ENCODE measurements around the gene LHPP.

LHPP gene

GRCh38 chr10:124477614-124478363 lies 16.2 kb downstream of the LHPP start:
- no peak overlapping the region for H2BK5ac ChIP-seq (ENCODE audit: low read depth, low read length, poor library complexity, severe bottlenecking)
- peaks cover 0 to 4% of the 10 kb centered on the region in 2 experiments for H3K36me3 ChIP-seq (ENCODE audit: control insufficient read depth in 1 of 2, insufficient read depth in 2 of 2, low read depth in 1 of 2, low read length in 2 of 2)
- H3K4ac ChIP-seq (ENCODE audit: low read depth in 1 of 2, low read length in 2 of 2) = no peak overlapping the region
- 73% methylated on average over 11 of the region's 11 CpGs for WGBS
- H2BK120ac ChIP-seq (ENCODE audit: low read depth, low read length) = no peak overlapping the region
- H3K4me3 ChIP-seq (ENCODE audit: insufficient read depth in 1 of 2, low read depth in 1 of 2, low read length in 2 of 2) = no peak overlapping the region
- no peak overlapping the region for H3K18ac ChIP-seq (ENCODE audit: low read depth in 1 of 2, low read length in 2 of 2)
- no peak overlapping the region for H3K14ac ChIP-seq (ENCODE audit: low read length in 2 of 2)
- no peak overlapping the region for H2BK12ac ChIP-seq (ENCODE audit: low read length in 2 of 2)
- no peak overlapping the region for H3K4me2 ChIP-seq (ENCODE audit: low read length, poor library complexity, severe bottlenecking)
- peaks cover 11% of the 10 kb centered on the region for H3K4me1 ChIP-seq (ENCODE audit: control insufficient read depth, insufficient read depth, low read depth, low read length)
- H2AFZ ChIP-seq (ENCODE audit: low read depth, low read length) = no peak overlapping the region
- peaks cover 17% of the 10 kb centered on the region for H3K79me1 ChIP-seq (replicated peaks; ENCODE audit: low read length, poor library complexity, severe bottlenecking)
- H4K91ac ChIP-seq (ENCODE audit: low read length) = no peak overlapping the region
- DNase-seq = no peak
- no peak overlapping the region for H4K8ac ChIP-seq (ENCODE audit: low read length)
- no peak overlapping the region for H3K27ac ChIP-seq (ENCODE audit: low read length, poor library complexity, severe bottlenecking)
- no peak overlapping the region for H3K23ac ChIP-seq (ENCODE audit: low read length in 2 of 2)
- H3K9ac ChIP-seq (ENCODE audit: low read length) = no peak overlapping the region
- no peak overlapping the region for H2AK5ac ChIP-seq (ENCODE audit: low read length, severe bottlenecking)
- no peaks in the 10 kb centered on the region for H3K27me3 ChIP-seq (ENCODE audit: control insufficient read depth in 1 of 2, insufficient read depth in 1 of 2, low read length in 2 of 2)
- H2BK15ac ChIP-seq (ENCODE audit: low read depth, poor library complexity, severe bottlenecking) = peak overlapping the region; percentile 12
- no peaks in the 10 kb centered on the region for H3K9me3 ChIP-seq (ENCODE audit: control insufficient read depth, low read length)

- no peak overlapping the region for H4K91ac ChIP-seq (ENCODE audit: low read length)
- 90% methylated on average over 14 of the region's 14 CpGs for WGBS
- H3K36me3 ChIP-seq (ENCODE audit: control insufficient read depth in 1 of 2, insufficient read depth in 2 of 2, low read depth in 1 of 2, low read length in 2 of 2) = peaks cover 0 to 4% of the 10 kb centered on the region in 2 experiments
- H2BK15ac ChIP-seq (ENCODE audit: low read depth, poor library complexity, severe bottlenecking) = no peak overlapping the region
- H2AFZ ChIP-seq (ENCODE audit: low read depth, low read length) = no peak overlapping the region
- no peak overlapping the region for H3K9ac ChIP-seq (ENCODE audit: low read length)
- H3K4me2 ChIP-seq (ENCODE audit: low read length, poor library complexity, severe bottlenecking) = no peak overlapping the region
- H3K4ac ChIP-seq (ENCODE audit: low read depth in 1 of 2, low read length in 2 of 2) = no peak overlapping the region
- no peak overlapping the region for H2BK12ac ChIP-seq (ENCODE audit: low read length in 2 of 2)
- H4K8ac ChIP-seq (ENCODE audit: low read length) = no peak overlapping the region
- peaks cover 11% of the 10 kb centered on the region for H3K4me1 ChIP-seq (ENCODE audit: control insufficient read depth, insufficient read depth, low read depth, low read length)
- no peak overlapping the region for H3K27ac ChIP-seq (ENCODE audit: low read length, poor library complexity, severe bottlenecking)
- H3K18ac ChIP-seq (ENCODE audit: low read depth in 1 of 2, low read length in 2 of 2) = no peak overlapping the region
- no peak for DNase-seq
- no peak overlapping the region for H2AK5ac ChIP-seq (ENCODE audit: low read length, severe bottlenecking)
- H2BK5ac ChIP-seq (ENCODE audit: low read depth, low read length, poor library complexity, severe bottlenecking) = no peak overlapping the region
- no peaks in the 10 kb centered on the region for H3K9me3 ChIP-seq (ENCODE audit: control insufficient read depth, low read length)
- no peak overlapping the region for H3K4me3 ChIP-seq (ENCODE audit: insufficient read depth in 1 of 2, low read depth in 1 of 2, low read length in 2 of 2)
- peaks cover 17% of the 10 kb centered on the region for H3K79me1 ChIP-seq (replicated peaks; ENCODE audit: low read length, poor library complexity, severe bottlenecking)
- H3K23ac ChIP-seq (ENCODE audit: low read length in 2 of 2) = no peak overlapping the region
- H2BK120ac ChIP-seq (ENCODE audit: low read depth, low read length) = no peak overlapping the region
- no peak overlapping the region for H3K14ac ChIP-seq (ENCODE audit: low read length in 2 of 2)
- no peaks in the 10 kb centered on the region for H3K27me3 ChIP-seq (ENCODE audit: control insufficient read depth in 1 of 2, insufficient read depth in 1 of 2, low read length in 2 of 2)
Observed at GRCh38 chr10:124478515-124478914, 16.9 kb downstream of the LHPP start.

DNA sequence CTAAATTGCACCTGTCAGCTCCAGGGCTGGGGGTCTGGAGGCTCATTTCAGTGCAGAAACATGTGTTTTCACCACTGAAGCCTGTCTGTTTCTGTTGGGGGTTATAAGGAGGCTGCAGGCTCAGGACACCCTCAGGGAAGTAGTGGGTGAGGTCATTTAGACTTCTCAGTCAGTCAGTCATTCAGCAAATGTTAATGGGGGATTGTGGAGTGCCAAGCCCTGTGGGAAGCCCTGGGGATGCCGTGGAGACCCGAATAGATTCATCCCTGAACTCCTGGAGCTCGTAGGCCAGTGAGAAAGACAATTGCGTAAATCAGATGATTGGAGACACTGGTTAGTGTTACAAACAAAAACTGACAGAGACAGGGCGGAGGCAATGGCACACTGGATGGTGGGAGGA lies 19.2 kb downstream of the LHPP start:
- Histone ChIP-seq H3K27me3 (ENCODE audit: control insufficient read depth in 1 of 2, insufficient read depth in 1 of 2, low read length in 2 of 2) (no peaks in the 10 kb centered on the region), H2BK120ac (ENCODE audit: low read depth, low read length) (no peak overlapping the region), H3K14ac (ENCODE audit: low read length in 2 of 2) (no peak overlapping the region), H2AFZ (ENCODE audit: low read depth, low read length) (no peak overlapping the region), H2BK5ac (ENCODE audit: low read depth, low read length, poor library complexity, severe bottlenecking) (no peak overlapping the region), H2BK12ac (ENCODE audit: low read length in 2 of 2) (no peak overlapping the region), H3K27ac (ENCODE audit: low read length, poor library complexity, severe bottlenecking) (no peak overlapping the region), H3K23ac (ENCODE audit: low read length in 2 of 2) (no peak overlapping the region), H4K8ac (ENCODE audit: low read length) (no peak overlapping the region), H3K4me1 (ENCODE audit: control insufficient read depth, insufficient read depth, low read depth, low read length) (peaks cover 13% of the 10 kb centered on the region), H3K9ac (ENCODE audit: low read length) (no peak overlapping the region), H2AK5ac (ENCODE audit: low read length, severe bottlenecking) (no peak overlapping the region), H4K91ac (ENCODE audit: low read length) (no peak overlapping the region), H3K4me2 (ENCODE audit: low read length, poor library complexity, severe bottlenecking) (no peak overlapping the region), H3K4me3 (ENCODE audit: insufficient read depth in 1 of 2, low read depth in 1 of 2, low read length in 2 of 2) (no peak overlapping the region), H3K9me3 (ENCODE audit: control insufficient read depth, low read length) (no peaks in the 10 kb centered on the region), H3K79me1 (replicated peaks; ENCODE audit: low read length, poor library complexity, severe bottlenecking) (peaks cover 19% of the 10 kb centered on the region), H3K36me3 (ENCODE audit: control insufficient read depth in 1 of 2, insufficient read depth in 2 of 2, low read depth in 1 of 2, low read length in 2 of 2) (peaks cover 0 to 9% of the 10 kb centered on the region in 2 experiments), H2BK15ac (ENCODE audit: low read depth, poor library complexity, severe bottlenecking) (no peak overlapping the region), H3K4ac (ENCODE audit: low read depth in 1 of 2, low read length in 2 of 2) (no peak overlapping the region), H3K18ac (ENCODE audit: low read depth in 1 of 2, low read length in 2 of 2) (no peak overlapping the region)
- WGBS = 63% methylated on average over 5 of the region's 5 CpGs
- DNase-seq = no peak

DNA sequence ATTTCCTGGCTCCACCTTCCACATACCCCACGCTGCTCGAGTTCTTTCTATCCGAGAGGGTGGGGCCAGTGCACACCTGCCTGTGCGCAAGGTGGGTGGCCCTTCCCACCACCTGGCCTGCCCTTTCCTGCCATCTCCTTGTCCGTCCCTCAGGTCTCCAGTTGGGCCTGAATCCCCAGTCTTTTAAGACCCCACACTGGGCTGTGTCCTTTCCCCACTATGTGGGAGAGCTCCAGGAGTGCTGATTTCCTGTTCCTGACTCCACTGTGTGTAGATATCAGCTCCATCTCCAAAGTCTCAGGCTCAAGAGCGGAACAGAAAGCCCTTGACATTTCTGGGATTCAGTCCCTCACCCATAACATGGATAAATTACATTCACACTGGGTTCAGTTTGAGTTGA lies 20.1 kb downstream of the LHPP start:
- Histone ChIP-seq H2AK5ac (ENCODE audit: low read length, severe bottlenecking) (no peak overlapping the region), H3K4ac (ENCODE audit: low read depth in 1 of 2, low read length in 2 of 2) (no peak overlapping the region), H3K14ac (ENCODE audit: low read length in 2 of 2) (peak overlapping the region in 1 of 2 experiments; percentile 1), H3K27me3 (ENCODE audit: control insufficient read depth in 1 of 2, insufficient read depth in 1 of 2, low read length in 2 of 2) (no peaks in the 10 kb centered on the region), H4K91ac (ENCODE audit: low read length) (no peak overlapping the region), H3K4me1 (ENCODE audit: control insufficient read depth, insufficient read depth, low read depth, low read length) (peaks cover 13% of the 10 kb centered on the region), H3K23ac (ENCODE audit: low read length in 2 of 2) (no peak overlapping the region), H3K9me3 (ENCODE audit: control insufficient read depth, low read length) (peaks cover 1% of the 10 kb centered on the region), H3K18ac (ENCODE audit: low read depth in 1 of 2, low read length in 2 of 2) (no peak overlapping the region), H2BK15ac (ENCODE audit: low read depth, poor library complexity, severe bottlenecking) (no peak overlapping the region), H3K79me1 (replicated peaks; ENCODE audit: low read length, poor library complexity, severe bottlenecking) (peaks cover 16% of the 10 kb centered on the region), H2BK12ac (ENCODE audit: low read length in 2 of 2) (no peak overlapping the region), H2BK5ac (ENCODE audit: low read depth, low read length, poor library complexity, severe bottlenecking) (no peak overlapping the region), H2BK120ac (ENCODE audit: low read depth, low read length) (no peak overlapping the region), H3K36me3 (ENCODE audit: control insufficient read depth in 1 of 2, insufficient read depth in 2 of 2, low read depth in 1 of 2, low read length in 2 of 2) (peaks cover 0 to 5% of the 10 kb centered on the region in 2 experiments), H3K4me3 (ENCODE audit: insufficient read depth in 1 of 2, low read depth in 1 of 2, low read length in 2 of 2) (no peak overlapping the region), H4K8ac (ENCODE audit: low read length) (no peak overlapping the region), H3K4me2 (ENCODE audit: low read length, poor library complexity, severe bottlenecking) (no peak overlapping the region), H3K27ac (ENCODE audit: low read length, poor library complexity, severe bottlenecking) (no peak overlapping the region), H2AFZ (ENCODE audit: low read depth, low read length) (no peak overlapping the region), H3K9ac (ENCODE audit: low read length) (no peak overlapping the region)
- WGBS = 63% methylated on average over 5 of the region's 6 CpGs
- no peak for DNase-seq
